22Rv1 (cell line): Measurements from ENCODE around the gene MTCL1.

ENCODE experiments used
- H3K27ac ChIP-seq: fragments of 450-650 bp; 2 replicates; pipeline ENCODE4 v1.5.1; 2017
- ZFX ChIP-seq: fragments of 450-650 bp; IDR thresholded peaks from 2 replicates; pipeline ENCODE4 v1.6.1; 2017; ENCODE audit warnings: antibody characterized with exemption, borderline replicate concordance
- TF ChIP-seq, protein P1 (sequence below): fragments of 450-650 bp; IDR thresholded peaks from 2 replicates; pipeline ENCODE4 v1.5.1; 2017; ENCODE audit warnings: mild to moderate bottlenecking

Gene MTCL1

DNA sequence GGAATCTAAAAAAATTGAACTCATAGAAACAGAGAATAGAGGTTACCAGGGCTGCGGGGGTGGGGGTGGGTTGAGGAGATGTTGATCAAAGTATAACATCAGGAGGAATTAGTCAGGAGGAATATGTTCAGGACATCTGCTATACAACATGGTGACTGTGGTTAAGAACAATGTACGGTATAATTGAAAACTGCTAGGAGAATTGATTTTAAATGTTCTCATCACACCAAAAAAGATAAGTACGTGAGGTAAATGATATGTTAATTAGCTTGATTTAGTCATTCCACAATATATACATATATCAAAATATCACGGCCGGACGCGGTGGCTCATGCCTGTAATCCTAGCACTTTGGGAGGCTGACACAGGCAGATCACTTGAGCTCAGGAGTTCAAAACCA lies 140.2 kb downstream of the MTCL1 start:
- TF ChIP-seq ZFX, result no peak
- TF ChIP-seq, protein P1, sequence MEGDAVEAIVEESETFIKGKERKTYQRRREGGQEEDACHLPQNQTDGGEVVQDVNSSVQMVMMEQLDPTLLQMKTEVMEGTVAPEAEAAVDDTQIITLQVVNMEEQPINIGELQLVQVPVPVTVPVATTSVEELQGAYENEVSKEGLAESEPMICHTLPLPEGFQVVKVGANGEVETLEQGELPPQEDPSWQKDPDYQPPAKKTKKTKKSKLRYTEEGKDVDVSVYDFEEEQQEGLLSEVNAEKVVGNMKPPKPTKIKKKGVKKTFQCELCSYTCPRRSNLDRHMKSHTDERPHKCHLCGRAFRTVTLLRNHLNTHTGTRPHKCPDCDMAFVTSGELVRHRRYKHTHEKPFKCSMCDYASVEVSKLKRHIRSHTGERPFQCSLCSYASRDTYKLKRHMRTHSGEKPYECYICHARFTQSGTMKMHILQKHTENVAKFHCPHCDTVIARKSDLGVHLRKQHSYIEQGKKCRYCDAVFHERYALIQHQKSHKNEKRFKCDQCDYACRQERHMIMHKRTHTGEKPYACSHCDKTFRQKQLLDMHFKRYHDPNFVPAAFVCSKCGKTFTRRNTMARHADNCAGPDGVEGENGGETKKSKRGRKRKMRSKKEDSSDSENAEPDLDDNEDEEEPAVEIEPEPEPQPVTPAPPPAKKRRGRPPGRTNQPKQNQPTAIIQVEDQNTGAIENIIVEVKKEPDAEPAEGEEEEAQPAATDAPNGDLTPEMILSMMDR, result no peak
- H3K27ac ChIP-seq, result no peak overlapping the region

DNA sequence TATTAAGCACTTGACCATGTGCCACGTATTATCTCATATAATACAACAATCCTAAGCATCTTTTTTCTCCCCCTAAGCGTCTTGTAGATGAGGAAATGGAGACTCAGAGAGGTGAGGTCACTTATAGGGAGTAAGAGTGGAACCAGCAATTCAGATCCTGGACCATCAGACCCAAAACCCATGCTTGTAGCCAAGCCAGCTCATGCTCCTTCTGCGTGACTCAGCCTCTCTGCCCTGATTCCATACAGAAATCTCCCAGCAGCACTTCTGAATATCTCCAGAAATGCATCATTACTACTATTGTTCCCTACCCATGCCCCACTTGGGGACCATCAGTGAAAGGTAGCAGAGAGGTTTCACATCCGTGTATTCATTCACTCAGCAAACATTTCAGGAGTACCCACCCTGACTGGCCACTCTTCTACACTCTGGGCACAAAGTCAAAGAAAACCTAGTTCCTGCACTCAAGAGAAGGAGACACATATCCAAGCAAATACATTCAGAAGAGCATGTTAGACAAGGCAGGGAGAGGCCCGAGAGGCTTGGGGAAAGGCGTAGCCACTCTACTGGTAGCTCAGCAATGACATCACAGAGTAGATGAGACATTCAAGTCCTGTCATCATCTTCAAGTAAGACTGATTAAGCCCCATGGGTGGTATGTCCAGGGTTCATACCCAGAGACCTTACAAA lies 141.9 kb downstream of the MTCL1 start:
- TF ChIP-seq ZFX, result no peak
- TF ChIP-seq, protein P1, result no peak
- no peak overlapping the region for H3K27ac ChIP-seq

DNA sequence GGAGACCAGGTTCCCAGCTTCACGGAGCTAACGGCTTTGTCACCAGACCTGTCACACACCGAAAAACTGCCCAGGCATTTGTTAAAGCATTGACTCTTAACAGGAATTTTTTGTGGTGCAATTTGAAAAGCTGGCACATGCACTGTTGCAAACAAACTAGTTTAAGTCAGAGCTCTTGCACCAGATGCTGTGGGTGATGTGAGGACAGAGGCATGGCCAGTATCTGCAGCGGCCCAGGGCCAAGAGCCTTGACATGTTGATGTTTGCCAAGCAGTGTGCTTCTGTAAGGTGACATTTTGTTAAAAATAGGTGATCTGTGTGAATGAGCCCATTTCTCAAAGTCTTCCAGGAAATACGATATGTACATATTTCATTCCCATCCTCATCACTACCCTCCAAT lies 142.5 kb downstream of the MTCL1 start:
- no peak for TF ChIP-seq ZFX
- TF ChIP-seq, protein P1, result no peak

DNA sequence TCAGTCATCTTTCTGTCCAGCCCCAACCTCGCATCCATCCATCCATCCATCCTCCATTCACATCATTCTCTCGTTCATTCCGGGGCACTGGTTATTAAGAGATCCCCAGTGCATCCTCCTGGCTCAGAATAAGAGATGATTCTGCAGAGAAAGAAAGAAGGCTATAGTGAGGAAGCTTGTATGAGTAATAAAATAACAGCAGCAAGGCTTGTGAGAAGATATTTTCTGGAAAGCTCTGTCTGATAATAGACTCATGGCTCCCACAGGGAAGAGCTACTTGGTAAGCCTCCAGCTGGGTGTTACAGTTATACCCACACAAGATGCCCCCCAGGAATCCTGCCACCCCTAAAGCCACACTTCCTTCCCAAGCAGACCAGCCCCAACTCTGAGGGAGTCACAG lies 143.2 kb downstream of the MTCL1 start:
- H3K27ac ChIP-seq, result no peak overlapping the region
- TF ChIP-seq, protein P1, result no peak
- no peak for TF ChIP-seq ZFX

More for the DNA sequence above, 142.5 kb downstream of the MTCL1 start:
- H3K27ac ChIP-seq, result no peak overlapping the region

DNA sequence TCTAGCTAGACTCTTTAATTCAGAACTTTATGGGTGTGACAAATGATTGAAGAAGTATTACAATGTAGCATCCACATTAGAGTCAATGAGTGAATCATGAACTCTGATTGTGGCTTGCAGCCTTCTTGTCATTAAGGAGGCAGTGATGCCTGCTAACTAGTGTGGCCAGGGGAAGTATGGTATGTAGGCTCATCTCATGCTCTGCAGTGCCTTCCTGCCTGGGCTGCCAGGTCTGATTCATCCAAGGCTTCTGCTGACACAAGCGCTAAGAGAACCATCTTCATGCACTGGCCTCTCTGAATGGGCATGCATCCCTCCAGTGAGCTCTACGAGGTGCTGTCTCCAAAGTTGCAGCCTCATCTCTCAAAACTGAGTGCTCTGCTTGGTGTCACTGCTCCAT lies 144.3 kb downstream of the MTCL1 start:
- H3K27ac ChIP-seq, result no peak overlapping the region
- no peak for TF ChIP-seq ZFX
- TF ChIP-seq, protein P1, result no peak

DNA sequence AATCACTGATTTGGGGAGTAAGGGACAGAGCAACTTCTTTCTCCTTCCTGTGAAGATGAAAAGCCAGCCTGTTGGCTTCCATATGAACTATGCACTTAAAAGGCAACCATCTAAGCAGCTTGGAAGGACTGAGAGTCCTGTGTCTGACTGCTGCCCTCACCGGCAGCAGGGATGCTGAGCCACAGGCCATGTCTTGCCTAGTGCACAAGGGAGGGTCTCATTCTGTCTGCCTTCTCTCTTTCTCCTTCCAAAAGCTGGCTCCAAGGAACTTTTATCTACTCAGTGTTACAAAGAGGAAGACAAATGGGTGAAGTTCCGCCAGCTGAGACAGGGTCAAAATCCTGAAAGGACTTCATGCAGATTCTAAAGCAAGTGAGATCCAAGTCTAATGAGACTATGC lies 146.3 kb downstream of the MTCL1 start:
- no peak for TF ChIP-seq ZFX
- TF ChIP-seq, protein P1, result no peak
- no peak overlapping the region for H3K27ac ChIP-seq

DNA sequence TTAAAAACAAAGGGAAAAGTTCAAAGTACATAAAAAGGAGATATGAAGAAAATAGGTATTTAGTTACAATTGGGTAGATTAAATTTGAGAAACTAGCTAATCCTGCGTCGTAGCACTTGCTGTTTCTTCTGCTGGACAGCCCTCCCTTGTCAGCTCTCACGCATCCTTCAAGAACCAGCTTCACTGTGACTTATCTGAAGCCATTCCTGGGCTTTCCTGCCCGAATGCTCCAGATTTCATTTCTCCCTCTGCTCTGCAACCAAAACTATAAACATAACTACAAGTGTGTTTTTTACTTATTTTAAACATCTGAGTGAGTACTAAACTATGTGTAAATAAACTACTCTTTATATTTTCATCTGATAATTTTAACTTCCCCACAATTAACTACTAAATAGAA lies 149.2 kb downstream of the MTCL1 start:
- H3K27ac ChIP-seq, result no peak overlapping the region
- no peak for TF ChIP-seq ZFX
- TF ChIP-seq, protein P1, result no peak
